ENCODE measurements around the gene CTBS.

The CTBS gene

DNA sequence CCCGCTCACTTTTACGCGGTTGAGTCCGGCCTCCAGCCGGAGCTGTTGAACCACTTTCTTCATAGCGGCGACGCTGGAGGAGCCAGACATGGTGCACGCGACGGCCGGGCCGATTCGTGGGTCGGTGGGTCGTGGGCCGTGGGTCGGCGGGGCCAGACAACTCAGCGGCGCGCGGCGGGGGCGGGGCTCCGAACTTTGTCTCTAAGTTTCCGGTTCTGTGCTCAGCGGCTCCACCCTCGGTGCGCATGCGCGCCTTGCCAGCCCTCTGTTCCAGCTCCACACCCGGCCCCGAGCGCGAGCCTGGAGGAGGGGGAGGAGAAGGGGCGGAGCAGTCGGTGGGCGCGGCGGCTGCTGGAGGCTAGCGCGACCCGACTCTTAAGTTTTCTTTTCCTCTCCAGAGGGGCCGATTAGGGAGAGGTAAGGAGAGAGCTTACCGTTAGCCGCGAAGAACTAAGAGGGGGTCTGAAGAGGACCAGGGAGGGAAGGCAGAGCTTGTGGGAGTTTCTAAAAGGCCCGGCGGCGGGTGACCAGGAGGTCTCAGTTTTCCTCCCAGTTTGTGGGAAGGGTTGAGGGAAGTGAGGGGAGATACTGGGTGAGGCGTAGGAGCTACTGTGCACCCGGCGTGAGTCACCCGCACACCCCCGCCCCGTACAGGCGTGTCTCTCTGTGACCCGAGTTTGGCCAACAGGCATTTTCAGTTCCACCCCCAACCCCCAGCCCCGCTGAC, 68.1 kb downstream of the CTBS start, which contains the start of the genes GNG5 and SPATA1:
GNG5 (minus strand) TSS at position 580 of the 727 bp plus-strand sequence; CDS start at position 90, 490 bp downstream.
SPATA1 (plus strand) TSS at position 385 of the 727 bp plus-strand sequence. CDS start 9,974 bp downstream, outside the sequence.
- DNase-seq (ENCODE audit: low read depth): peak; percentile 85

DNA sequence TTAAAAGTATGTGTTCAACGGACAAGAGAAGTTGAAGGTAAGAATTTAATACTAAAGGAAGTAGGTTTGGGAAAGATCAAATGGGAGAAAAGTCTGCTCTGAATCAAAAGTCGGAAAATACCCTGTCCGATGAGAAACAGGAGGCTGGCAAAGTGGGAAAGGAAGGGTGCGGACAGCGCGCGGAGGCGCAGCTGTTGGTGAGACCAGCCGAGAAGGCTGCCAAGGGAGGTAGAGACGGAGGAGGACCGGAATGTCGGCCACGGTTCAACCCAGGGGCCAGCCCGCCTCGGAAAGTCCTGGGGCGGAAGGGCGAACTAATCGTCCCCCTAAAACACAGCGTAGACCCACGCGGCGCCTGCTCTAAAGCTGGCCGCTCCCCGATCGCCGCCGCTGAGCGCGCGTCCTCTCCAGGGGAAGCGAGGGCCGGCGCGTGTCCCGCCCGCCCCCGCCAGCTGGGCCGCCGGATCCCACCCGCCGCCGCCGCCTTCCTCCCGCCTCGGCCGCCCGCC, 68.7 kb downstream of the CTBS start:
- peak; percentile 37 for DNase-seq (ENCODE audit: low read depth)

DNA sequence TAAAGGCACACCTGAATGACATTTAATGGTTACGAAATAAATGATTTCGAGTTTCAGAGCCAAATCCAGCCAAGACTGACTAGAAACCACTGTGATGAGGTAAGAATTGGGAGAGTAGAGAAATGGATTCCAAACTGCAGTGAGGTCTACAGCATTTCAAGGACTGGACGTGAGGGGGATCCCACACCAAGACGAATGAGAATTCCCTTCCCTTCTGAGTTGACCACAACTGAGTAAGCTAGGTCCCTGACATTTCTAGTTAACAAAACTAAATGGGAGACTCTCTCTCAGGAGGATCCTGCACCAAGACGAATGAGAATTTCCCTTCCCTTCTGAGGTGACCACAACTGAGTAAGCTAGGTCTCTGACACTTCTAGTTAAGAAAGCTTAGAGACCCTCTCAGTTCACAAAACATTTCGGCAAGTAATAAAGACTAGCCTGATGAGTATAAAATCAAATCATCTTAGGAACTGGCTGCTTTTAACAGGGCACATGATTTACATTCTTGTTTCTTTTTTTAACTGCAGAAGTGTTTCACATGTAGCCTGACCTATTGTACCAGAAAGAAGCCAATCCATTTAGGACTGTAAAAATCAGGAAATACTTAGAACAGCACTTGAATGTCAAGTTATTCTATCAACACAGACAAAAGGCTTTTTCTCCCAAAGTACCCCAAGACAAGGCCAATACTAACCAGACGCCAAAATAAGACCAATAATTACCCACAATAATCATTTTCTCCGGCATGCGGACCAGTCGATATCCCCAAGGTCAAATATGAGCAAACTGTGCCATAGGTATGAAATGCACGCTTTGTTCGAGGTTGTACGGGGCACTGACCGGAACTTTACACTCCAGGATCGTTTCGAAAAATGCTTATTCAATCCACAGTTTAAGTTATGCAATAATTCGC, 69.4 kb downstream of the CTBS start:
- DNase-seq (ENCODE audit: low read depth): peak; percentile 33

DNA sequence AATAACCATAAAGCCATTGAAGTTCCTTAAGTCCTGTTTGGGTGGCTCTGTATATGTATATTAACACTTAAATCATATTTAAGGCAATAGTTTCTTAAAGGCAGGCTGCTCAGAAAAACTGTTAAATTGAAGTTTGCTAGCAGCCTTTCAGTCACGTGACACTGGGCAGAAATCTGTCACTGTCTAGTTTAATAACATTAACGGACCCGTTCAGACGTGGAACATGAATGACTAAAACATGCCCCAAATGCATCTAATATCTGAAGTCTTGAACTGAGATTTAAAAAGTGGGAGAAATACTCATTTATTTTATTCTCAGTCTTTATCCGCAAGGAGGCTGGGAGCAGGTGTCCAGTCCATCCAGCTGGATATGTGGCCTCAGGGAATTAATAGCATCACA, 71.3 kb downstream of the CTBS start:
- DNase-seq (ENCODE audit: low read depth): no peak
